GM19035 (cell line): ENCODE results near the gene SLC39A1.
"Not testable (repeated sequence)": the region's sequence is repeated elsewhere in the genome, so short reads cannot be mapped to it uniquely, and the experiment has no call there.

ENCODE experiments used
- ATAC-seq: cut with Tn5 transposase; IDR thresholded peaks from one replicate; pipeline ENCODE4 v1.9.1; 2021; ENCODE audit not compliant: unreplicated experiment

The SLC39A1 gene

DNA sequence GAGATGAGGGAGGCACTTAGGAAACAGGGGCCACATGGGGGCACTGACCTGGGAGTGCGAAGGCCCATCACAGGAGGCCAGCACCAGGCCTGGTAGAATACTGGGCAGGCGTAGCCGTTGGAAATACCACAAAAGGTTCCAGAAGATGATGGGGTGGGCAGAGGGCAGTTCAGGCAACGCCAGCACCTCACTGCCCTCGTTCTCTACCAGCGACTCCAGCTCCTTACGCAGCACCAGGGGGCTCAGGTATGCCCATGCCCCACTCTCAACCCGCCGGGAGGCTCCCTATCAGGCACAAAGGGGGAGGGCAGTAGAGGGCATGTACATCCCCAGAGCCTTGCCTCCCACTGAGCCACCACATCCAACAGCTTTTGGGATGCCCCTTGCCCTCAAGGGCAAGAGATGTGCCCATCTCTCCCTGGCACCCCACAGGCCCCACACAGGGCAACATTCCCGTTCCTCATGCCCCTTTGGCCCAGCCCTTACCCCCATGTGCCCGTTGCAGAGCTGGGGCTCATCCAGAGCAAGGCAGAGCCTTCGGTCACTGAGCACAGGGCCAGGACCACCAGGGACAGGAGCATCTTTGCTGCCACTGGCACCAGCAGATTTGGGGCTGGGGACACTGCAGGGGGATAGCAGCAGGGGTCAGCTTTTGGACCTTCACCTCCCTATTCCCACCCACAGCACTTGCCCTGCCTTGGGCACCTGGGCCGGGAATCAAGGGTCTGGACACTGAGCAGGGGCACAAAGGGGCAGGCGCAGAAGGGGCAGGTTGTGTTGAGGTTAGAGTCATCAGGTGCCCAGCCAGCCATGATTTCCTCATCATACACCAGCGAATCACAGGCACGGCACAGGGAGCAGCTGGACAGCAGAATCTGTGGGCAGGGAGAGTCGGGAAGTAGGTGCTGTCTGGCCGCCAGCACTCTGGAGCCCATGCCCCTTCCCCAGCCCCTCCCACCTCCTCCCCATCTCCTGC, 30.9 kb downstream of the SLC39A1 start:
- no peak for ATAC-seq

DNA sequence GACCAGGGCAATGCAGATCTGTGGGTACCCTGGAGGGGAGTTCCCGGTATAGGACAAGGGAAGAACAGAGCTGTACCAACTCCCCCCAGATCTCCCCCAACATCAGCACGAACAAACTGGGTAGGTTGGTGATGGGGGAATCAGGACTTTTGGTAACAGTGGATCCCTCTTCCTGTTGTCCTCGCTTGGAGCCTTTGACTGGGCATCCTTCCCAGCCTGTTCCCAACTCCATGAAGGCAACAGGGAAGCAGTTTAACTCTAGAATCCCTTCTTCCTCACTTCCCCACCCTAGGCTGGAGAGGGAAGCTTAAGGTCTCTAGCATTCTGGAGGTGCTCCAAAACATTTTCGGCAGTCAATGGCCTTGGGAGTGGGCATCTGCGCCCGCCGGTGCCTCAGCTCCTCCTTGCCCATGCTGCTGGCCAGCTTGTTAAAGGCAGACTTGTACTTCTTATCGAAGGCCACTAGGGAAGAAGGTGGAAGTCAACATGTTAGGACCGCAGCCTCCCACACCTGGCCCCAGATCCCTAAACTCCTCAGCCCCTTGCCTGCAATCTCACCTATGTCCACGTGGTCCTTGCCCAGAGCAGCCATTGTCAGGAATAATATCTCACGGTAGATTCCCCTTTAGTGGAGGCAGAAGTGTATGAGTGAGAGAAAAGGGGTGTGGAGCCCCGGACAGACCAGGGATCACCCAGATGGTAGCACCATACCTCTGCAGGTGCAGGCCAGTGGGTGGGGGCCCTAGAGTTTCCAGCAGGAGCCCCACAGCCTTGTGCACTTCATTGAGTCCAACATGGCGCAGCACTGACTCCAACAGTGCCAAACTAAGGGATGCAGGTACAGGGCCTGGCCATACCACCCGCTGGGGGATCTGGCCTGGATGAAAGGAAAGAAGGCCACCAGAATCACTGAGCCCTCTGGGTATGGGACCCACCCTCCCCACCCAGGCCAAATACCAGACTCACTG, 33.1 kb downstream of the SLC39A1 start:
- ATAC-seq, result no peak

- ATAC-seq, result no peak
Observed at GRCh38 chr1:153929426-153929825, 33.9 kb downstream of the SLC39A1 start.

- ATAC-seq, result no peak
Observed at GRCh38 chr1:153928791-153929341, 34.5 kb downstream of the SLC39A1 start.

- ATAC-seq, result no peak
Observed at GRCh38 chr1:153928245-153928644, 35.1 kb downstream of the SLC39A1 start.

- no peak for ATAC-seq
Observed at GRCh38 chr1:153926405-153926804, 36.9 kb downstream of the SLC39A1 start.

DNA sequence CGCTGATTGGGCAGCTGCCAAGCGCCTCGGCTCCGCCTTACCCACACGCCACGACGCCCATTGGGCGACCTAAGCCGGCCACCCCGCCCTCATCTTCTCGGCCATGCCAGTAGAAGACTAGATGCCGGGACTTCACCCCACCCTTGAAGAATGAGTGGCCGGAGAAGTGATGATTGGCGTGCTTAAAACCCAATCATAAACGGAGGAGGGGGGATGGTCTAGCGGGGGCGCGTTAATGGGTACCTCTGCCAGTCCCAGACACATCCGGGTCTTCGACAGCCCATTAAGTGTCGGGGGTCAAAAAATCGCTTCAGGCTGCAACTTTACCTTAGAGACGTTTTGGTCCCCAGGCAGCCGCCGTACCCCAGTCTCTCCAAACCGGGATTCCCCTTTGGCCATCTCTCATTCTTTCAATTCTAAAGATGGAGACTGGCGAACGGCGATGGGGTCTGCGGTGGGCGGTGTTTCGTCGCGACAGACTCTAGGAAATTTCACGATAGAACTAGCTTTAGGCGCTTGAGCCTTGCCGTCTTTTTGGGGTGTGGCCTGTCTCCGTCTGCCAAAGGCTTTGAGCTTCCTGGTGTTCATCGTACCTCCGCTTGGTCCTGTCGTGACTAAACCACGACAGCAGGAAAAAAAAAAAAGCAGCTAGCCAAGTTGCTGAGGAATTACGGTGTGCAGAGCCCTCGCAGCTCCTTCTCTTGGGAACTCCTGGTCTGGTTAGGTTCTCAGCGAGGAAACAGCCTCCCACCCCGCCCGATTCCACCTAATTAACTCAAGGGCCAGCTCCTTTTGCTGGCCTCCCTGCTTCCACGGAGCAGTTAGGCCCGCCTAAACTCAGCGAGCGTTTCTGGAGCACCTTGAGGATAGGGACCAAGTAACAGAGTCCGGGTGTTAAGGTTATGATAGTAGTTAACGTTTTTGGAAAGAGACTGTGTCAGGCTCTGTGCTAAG, 40.1 kb downstream of the SLC39A1 start, which contains the start of gene GATAD2B:
GATAD2B (minus strand) TSS at position 1 of the 954 bp plus-strand sequence. CDS start 94,625 bp downstream, outside the sequence.
- ATAC-seq, result peak; percentile 95

GRCh38 chr1:153922076-153922971, 41.0 kb downstream of the SLC39A1 start:
- peak; percentile 29 for ATAC-seq

DNA sequence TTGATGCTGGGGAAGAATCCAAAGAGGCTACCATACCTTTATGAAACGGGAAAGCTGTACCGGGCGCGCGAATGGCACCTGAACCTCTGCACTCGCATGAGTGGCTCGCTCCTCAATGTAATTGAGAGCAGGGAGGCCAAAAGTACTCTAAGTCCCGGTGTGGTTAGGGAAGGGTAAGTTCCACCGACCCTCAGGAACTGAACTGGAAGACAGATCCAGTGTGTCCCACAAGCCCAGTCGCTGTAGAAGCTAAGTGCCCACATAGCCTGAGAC, 41.6 kb downstream of the SLC39A1 start:
- no peak for ATAC-seq

DNA sequence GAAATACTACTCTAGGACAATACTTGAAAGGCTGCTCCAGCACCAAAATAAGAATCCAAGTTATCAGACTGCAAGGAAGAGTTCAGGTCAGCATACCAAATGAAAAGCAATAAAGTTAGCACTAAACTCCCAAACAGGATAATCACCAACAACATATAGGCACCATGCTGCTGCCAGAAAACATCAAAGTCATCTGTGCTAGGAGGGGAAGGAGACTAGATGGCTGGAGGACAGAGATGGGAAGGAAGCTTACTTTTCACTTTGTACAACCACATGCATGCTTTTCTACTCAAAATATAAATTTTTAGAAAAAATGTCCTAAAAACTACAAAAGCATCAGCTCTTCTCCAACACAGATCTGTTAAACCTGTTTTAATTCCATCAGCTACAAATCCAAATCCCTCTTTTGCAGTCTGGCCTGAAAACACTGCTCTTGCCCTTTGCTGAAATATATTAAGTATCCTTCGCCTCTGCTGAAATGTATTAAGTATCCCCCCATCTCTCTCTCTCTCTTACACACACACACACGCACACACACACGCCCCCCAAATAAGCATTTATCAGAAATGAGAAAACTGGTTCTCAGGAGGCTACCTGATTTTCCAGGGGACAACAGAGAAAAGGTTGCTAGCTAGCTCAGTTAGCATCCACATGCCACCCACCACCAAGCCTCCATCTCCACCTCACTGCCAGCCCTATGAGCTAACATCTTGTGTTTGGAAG, 42.1 kb downstream of the SLC39A1 start:
- ATAC-seq, result no peak

GRCh38 chr1:153919876-153920852, 43.2 kb downstream of the SLC39A1 start:
- ATAC-seq, result no peak

DNA sequence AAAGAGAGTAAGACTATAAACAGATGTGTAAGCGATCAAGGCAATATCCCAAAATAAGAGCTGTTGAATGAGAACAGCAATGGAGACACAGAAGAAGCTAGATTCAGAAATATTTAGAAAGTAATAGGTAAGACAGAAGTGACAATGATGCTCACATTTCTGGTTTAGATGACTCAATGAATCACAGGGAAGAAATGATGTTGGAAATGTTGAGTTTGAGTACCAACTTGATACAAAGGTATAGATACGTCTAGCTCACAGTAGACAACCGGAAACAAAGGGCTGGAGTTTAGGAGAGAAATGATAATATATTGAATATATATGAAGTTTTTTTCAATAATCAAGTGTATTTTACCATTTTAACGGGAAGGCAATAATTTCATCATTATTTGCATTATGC, 47.0 kb downstream of the SLC39A1 start:
- ATAC-seq, result no peak

DNA sequence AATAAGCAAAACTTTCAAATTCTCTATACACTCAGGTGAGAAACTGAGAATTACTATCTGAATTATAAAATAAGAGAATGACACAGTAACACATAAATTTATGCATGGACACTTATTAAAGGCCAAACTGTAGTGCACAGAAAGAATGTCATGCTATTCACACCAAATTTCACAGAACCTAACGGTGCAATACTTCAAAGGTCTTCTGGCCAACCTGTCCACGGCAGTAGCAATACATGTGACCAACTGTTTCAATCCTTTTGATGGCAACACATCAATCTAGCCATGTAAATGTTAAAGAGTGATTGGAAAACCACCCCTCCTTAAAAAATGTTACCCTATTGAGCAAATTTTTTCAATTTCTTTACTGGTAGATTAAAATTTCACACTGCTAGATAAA, 51.0 kb downstream of the SLC39A1 start:
- ATAC-seq, result no peak

DNA sequence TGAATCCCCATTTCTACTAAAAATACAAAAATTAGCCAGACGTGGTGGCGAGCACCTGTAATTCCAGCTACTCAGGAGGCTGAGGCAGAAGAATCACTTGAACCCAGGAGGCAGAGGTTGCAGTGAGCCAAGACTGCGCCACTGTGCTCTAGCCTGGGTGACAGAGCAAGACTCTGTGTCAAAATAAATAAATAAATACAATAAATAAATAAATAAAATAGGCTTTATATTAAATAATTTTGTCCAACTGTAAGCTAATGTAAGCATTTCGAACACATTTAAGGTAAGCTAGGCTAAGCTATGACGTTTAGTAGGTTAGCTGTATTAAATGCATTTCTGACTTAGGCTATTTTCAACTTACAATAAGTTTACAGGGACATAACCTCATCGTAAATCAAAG, 52.8 kb downstream of the SLC39A1 start:
- ATAC-seq, result not testable (repeated sequence)
